Measurements from ENCODE around the gene ATOH8.
"Not testable (repeated sequence)": the region's sequence is repeated elsewhere in the genome, so short reads cannot be mapped to it uniquely, and the experiment has no call there.

GRCh38 chr2:85829394-85829793 lies 75.6 kb downstream of the ATOH8 start:
- TF ChIP-seq CTCF, POLR2A (IDR thresholded peaks at IDR 0.05): not testable (repeated sequence)

Data from esophagus squamous epithelium (tissue), 4 donors.